Activated naive CD8-positive, alpha-beta T cell treated with anti-CD3 and anti-CD28 coated beads, Interleukin-2, amount 10 ng/mL, durations not matched to agents 7 days and 5 days (primary cell): Measurements from ENCODE around the gene ZNF518B. TPM values are rescaled to one million over a fixed set of nuclear protein-coding genes. Genes with fewer than 3 reads are reported as not detected.

Source experiments
- ATAC-seq: fragments of 150-1000 bp; cut with Tn5 transposase; one replicate; pipeline ENCODE4 v1.10.0; 2021; ENCODE audit warnings: low read depth, moderate library complexity
- POLR2A ChIA-PET: fragments of 350-600 bp; sonication (Branson Sonifier 250); formaldehyde crosslinking; loops from one replicate; lab custom pipeline; 2021; ENCODE audit warnings: antibody characterized with exemption; lab: Charles Lee
- DNase-seq: peaks from one replicate; pipeline ENCODE4 v3.0.0; 2021
- H3K27ac Mint-ChIP-seq: one replicate; pipeline ENCODE4 v1.8.0; 2022; ENCODE audit warnings: mild to moderate bottlenecking, mixed read lengths
- H3K27me3 Mint-ChIP-seq: one replicate; pipeline ENCODE4 v1.8.0; 2022; ENCODE audit warnings: mild to moderate bottlenecking, moderate library complexity, mixed read lengths
- H3K36me3 Mint-ChIP-seq: one replicate; pipeline ENCODE4 v1.8.0; 2021; ENCODE audit warnings: mild to moderate bottlenecking, mixed read lengths
- H3K4me1 Mint-ChIP-seq: one replicate; pipeline ENCODE4 v1.8.0; 2021; ENCODE audit warnings: mixed read lengths
- H3K4me3 Mint-ChIP-seq: one replicate; pipeline ENCODE4 v1.8.0; 2022; ENCODE audit warnings: mild to moderate bottlenecking, moderate library complexity, mixed read lengths
- H3K9me3 Mint-ChIP-seq: one replicate; pipeline ENCODE4 v1.8.0; 2021; ENCODE audit warnings: mixed read lengths
- total RNA-seq, 2 experiments: library from RNA; stranded (reverse); gene quantifications; one replicate each; pipeline ENCODE4 v1.2.3, GENCODE V29; 2021

The ZNF518B gene
- total RNA-seq, 2 experiments from 2014 or later = 26.3 to 35.5 TPM

DNA sequence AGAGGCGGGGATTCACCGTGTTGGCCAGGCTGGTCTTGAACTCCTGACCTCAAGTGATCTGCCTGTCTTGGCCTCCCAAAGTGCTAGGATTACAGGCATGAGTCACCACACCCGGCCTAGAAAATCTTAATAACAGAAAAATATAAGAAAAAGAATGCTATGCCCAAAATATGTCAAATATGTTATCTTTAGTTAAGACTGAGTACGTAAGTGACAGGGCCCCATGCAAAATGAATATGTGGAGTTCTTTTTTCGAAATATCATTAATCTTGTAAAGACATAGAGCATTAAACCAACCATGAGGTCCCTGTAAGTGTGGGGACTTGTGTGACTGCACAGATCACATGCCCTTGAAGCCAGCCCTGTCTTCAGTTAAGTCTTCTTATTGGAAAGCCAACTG is 8.9 kb upstream of the ZNF518B start:
- DNase-seq (no peak), ATAC-seq (no peak)
- H3K4me3 Mint-ChIP-seq = no peak overlapping the region
- H3K4me1 Mint-ChIP-seq = peaks cover 2% of the 10 kb centered on the region
- H3K36me3 Mint-ChIP-seq = peaks cover 1% of the 10 kb centered on the region
- no peak overlapping the region for H3K27ac Mint-ChIP-seq
- H3K9me3 Mint-ChIP-seq = peaks cover 3% of the 10 kb centered on the region
- POLR2A ChIA-PET = no interaction called here
- peaks cover 28% of the 10 kb centered on the region for H3K27me3 Mint-ChIP-seq

GRCh38 chr4:10462876-10463275 is 5.7 kb upstream of the ZNF518B start:
- H3K27me3 Mint-ChIP-seq = peaks cover 28% of the 10 kb centered on the region
- H3K36me3 Mint-ChIP-seq = peaks cover 4% of the 10 kb centered on the region
- no peak overlapping the region for H3K4me3 Mint-ChIP-seq
- peaks cover 3% of the 10 kb centered on the region for H3K9me3 Mint-ChIP-seq
- DNase-seq (no peak), ATAC-seq (no peak)
- POLR2A ChIA-PET = no interaction called here
- peaks cover 16% of the 10 kb centered on the region for H3K4me1 Mint-ChIP-seq
- no peak overlapping the region for H3K27ac Mint-ChIP-seq

- no peak for DNase-seq
- no peak overlapping the region for H3K27ac Mint-ChIP-seq
- ATAC-seq = no peak
- peaks cover 16% of the 10 kb centered on the region for H3K4me1 Mint-ChIP-seq
- H3K27me3 Mint-ChIP-seq = peaks cover 28% of the 10 kb centered on the region
- POLR2A ChIA-PET = interaction anchor here (1.5 to 1.8 kb wide), 2 partner anchors 46 to 345 kb away, joined by 11 to 13 read pairs; partner anchors contain the start of gene WDR1
- H3K9me3 Mint-ChIP-seq = peaks cover 3% of the 10 kb centered on the region
- peaks cover 4% of the 10 kb centered on the region for H3K36me3 Mint-ChIP-seq
- peak overlapping the region; percentile 79 for H3K4me3 Mint-ChIP-seq
Measured at GRCh38 chr4:10461850-10462400, 4.7 kb upstream of the ZNF518B start.

DNA sequence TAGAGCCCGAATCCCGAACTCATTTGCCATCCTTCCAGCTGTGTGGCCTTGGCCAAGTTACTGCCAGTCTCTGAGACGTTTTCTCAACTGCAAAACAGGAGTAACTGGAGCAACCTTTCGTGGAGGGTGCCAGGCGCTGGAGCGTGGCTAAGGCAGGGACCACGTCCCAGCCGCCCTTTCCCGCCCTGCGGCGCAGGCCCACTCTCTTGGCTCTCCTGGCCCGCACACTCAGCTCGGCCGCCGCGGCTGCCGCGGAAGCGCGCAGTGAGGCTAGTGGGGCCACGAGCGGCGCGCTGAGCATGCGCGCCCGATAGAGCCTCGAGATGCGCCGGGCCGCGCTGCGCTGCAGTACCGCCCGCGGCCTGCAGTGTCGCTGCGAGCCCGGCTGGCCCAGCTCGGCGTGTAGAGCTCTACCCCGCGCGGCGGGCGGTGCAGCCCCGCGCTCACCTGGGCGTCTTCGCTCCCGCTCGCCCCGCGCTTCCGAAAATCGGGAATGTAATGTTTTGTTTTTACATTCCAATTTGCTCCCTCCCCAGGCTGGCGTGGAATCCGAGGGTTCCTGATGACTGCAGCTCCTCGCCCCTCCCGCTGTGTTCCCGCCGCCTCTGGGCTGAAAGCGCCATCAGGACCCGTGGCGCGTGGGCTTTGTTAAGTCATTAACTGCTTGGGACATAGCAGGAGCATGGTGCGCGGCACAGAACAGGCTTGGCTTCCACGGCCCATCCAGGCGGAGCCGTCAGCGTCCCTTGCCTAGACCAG is 4.0 kb upstream of the ZNF518B start:
- ATAC-seq = peak; percentile 81
- POLR2A ChIA-PET = interaction anchor here (0.8 to 1.8 kb wide), 3 partner anchors 17 to 344 kb away, joined by 3 to 13 read pairs (median 11); partner anchors contain the start of gene WDR1
- DNase-seq = peak; percentile 94
- H3K4me1 Mint-ChIP-seq = peaks cover 17% of the 10 kb centered on the region
- H3K27ac Mint-ChIP-seq = no peak overlapping the region
- peaks cover 4% of the 10 kb centered on the region for H3K36me3 Mint-ChIP-seq
- peaks cover 3% of the 10 kb centered on the region for H3K9me3 Mint-ChIP-seq
- peaks cover 28% of the 10 kb centered on the region for H3K27me3 Mint-ChIP-seq
- peak overlapping the region; percentile 79 for H3K4me3 Mint-ChIP-seq

DNA sequence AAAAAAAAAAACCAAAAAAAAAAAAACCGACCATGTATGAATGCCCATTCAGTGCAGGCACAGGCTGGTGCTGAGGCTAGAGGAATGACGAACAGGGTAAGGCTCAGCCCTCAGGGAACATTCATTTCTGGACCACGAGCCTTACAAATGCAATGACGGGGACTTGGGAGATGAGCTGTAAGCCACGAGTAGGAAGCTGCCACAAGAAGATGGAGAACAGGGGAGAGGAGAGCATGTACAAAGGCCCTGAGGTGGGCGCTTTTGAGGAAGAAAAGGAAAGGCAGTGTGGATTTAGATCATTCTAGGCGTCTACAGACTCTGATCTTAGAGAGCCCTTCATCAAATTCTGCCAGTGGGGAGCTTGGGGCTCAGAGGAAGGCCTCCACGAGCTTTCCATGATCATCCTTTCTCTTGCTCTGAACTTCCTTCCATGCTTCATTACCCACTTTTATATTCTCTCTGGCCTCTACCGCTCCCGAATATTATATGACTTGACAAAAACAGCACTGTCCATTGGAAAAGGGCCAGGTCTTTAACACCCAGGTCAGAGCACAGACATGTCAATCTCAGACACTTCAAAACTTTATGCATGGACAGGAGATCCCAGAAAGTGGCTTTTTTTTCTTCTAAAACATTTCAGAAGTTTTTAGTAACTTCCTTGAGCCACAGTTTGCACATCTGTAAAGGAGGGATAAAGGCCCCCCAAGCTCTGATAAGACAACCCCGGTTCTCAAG is 3.3 kb upstream of the ZNF518B start:
- ATAC-seq (no peak), DNase-seq (no peak)
- H3K36me3 Mint-ChIP-seq = peaks cover 4% of the 10 kb centered on the region
- H3K4me1 Mint-ChIP-seq = peaks cover 20% of the 10 kb centered on the region
- peaks cover 3% of the 10 kb centered on the region for H3K9me3 Mint-ChIP-seq
- H3K27ac Mint-ChIP-seq = peak overlapping the region; percentile 52
- H3K27me3 Mint-ChIP-seq = peaks cover 27% of the 10 kb centered on the region
- POLR2A ChIA-PET = interaction anchor here (0.7 to 1.8 kb wide), 4 partner anchors 16 to 343 kb away, joined by 3 to 13 read pairs (median 8); partner anchors contain the start of gene WDR1
- H3K4me3 Mint-ChIP-seq = peak overlapping the region; percentile 79

DNA sequence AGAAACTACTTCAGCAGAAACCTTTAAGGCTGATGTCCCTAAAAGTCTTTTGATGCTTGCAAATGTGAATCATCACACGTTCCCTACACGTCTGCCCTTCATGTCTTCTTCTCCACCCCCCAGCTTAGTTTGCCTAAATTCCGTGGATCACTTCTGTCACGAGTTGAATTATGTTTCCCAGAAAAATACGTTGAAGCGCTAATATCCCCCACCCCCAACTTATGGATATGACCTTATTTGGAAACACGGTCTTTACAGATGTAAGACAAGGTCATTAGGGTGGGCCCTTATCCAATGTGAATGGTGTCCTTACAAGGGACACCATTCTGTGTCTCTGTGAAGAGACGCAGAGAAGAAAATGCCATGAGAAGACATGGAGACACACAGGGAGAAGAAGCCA is 2.1 kb upstream of the ZNF518B start:
- Mint-ChIP-seq H3K9me3 (peaks cover 3% of the 10 kb centered on the region), H3K4me3 (no peak overlapping the region), H3K27ac (no peak overlapping the region), H3K4me1 (peaks cover 23% of the 10 kb centered on the region), H3K36me3 (peaks cover 11% of the 10 kb centered on the region), H3K27me3 (peaks cover 27% of the 10 kb centered on the region)
- POLR2A ChIA-PET = no interaction called here
- ATAC-seq (no peak), DNase-seq (no peak)

DNA sequence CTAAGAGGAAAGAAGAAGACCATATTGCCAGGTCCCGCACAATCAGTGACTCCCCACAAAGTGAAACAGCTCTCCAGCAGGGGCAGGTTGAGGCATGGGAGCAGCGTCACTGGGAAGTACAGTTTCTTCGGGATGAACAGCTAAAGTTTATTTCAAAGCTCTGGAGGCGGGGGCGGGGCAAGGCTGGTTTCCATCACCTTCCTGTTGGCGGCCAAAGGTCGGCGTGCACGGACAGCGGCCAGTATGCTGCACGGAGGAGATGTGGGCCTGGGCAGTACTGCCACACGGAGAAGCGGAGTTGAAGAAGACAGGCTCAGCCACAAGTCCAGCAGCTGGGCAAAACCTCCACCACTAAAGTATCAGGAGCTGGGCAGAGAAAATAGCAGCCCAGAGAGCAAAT is 951 bp upstream of the ZNF518B start:
- POLR2A ChIA-PET = interaction anchor here (1.0 to 2.8 kb wide), 2 partner anchors 42 to 277 kb away, joined by 3 to 11 read pairs; no protein-coding TSS in a partner anchor
- Mint-ChIP-seq H3K4me1 (peaks cover 23% of the 10 kb centered on the region), H3K4me3 (no peak overlapping the region), H3K36me3 (peaks cover 19% of the 10 kb centered on the region), H3K9me3 (peaks cover 2% of the 10 kb centered on the region), H3K27me3 (peaks cover 19% of the 10 kb centered on the region), H3K27ac (no peak overlapping the region)
- ATAC-seq (no peak), DNase-seq (no peak)

- H3K4me1 Mint-ChIP-seq = peaks cover 22% of the 10 kb centered on the region
- peak overlapping the region; percentile 92 for H3K4me3 Mint-ChIP-seq
- DNase-seq = peak; percentile 75
- POLR2A ChIA-PET = interaction anchor here (1.2 to 2.8 kb wide), 8 partner anchors 11 to 361 kb away, joined by 3 to 11 read pairs (median 4); partner anchors contain the start of gene WDR1
- H3K36me3 Mint-ChIP-seq = peaks cover 32% of the 10 kb centered on the region
- H3K27me3 Mint-ChIP-seq = peaks cover 5% of the 10 kb centered on the region
- no peaks in the 10 kb centered on the region for H3K9me3 Mint-ChIP-seq
- ATAC-seq = peak; percentile 62
- H3K27ac Mint-ChIP-seq = peak overlapping the region; percentile 94
Measured at GRCh38 chr4:10456595-10457254, 501 bp downstream of the ZNF518B start.

- peaks cover 20% of the 10 kb centered on the region for H3K4me1 Mint-ChIP-seq
- H3K27me3 Mint-ChIP-seq = peaks cover 4% of the 10 kb centered on the region
- no peak for DNase-seq
- peak overlapping the region; percentile 92 for H3K4me3 Mint-ChIP-seq
- peaks cover 35% of the 10 kb centered on the region for H3K36me3 Mint-ChIP-seq
- POLR2A ChIA-PET = interaction anchor here (1.2 to 2.8 kb wide), 8 partner anchors 10 to 361 kb away, joined by 3 to 11 read pairs (median 4); partner anchors contain the start of gene WDR1
- H3K9me3 Mint-ChIP-seq = no peaks in the 10 kb centered on the region
- ATAC-seq = no peak
- H3K27ac Mint-ChIP-seq = peak overlapping the region; percentile 94
Measured at GRCh38 chr4:10456260-10456594, 999 bp downstream of the ZNF518B start.

GRCh38 chr4:10455133-10455532 is 2.1 kb downstream of the ZNF518B start:
- Mint-ChIP-seq H3K36me3 (peaks cover 42% of the 10 kb centered on the region), H3K4me1 (peaks cover 12% of the 10 kb centered on the region), H3K4me3 (no peak overlapping the region), H3K27ac (no peak overlapping the region), H3K9me3 (peaks cover 2% of the 10 kb centered on the region), H3K27me3 (peaks cover 4% of the 10 kb centered on the region)
- ATAC-seq (no peak), DNase-seq (no peak)
- POLR2A ChIA-PET = no interaction called here

GRCh38 chr4:10454726-10455125 is 2.5 kb downstream of the ZNF518B start:
- POLR2A ChIA-PET = no interaction called here
- Mint-ChIP-seq H3K27me3 (peaks cover 4% of the 10 kb centered on the region), H3K4me1 (peaks cover 10% of the 10 kb centered on the region), H3K9me3 (peaks cover 2% of the 10 kb centered on the region), H3K36me3 (peaks cover 46% of the 10 kb centered on the region), H3K4me3 (no peak overlapping the region), H3K27ac (no peak overlapping the region)
- no peak for DNase-seq
- no peak for ATAC-seq

DNA sequence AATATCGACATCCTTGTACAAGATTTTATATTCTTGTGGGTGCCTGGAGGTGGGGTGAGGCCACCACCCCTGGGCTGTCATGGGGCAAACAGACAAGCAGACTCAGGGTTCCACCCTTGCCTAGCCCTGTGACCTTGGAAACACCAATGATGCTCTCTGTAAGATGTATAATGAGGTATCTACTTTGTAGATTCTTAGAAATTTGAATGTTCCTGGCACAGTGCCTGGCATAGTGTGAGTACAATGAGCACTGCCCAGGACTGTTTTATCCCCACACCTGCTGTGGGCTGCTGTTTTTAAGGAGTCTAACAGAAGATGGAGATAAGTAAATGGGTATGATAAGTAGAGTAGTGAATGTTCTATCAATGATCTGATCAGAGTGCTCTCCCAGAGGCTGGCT is 3.1 kb downstream of the ZNF518B start:
- no peak overlapping the region for H3K27ac Mint-ChIP-seq

GRCh38 chr4:10448991-10449390 is 8.2 kb downstream of the ZNF518B start:
- H3K36me3 Mint-ChIP-seq = peaks cover 88% of the 10 kb centered on the region
- ATAC-seq (no peak), DNase-seq (no peak)
- H3K27ac Mint-ChIP-seq = no peak overlapping the region
- no peak overlapping the region for H3K4me3 Mint-ChIP-seq
- no peaks in the 10 kb centered on the region for H3K4me1 Mint-ChIP-seq
- peaks cover 38% of the 10 kb centered on the region for H3K9me3 Mint-ChIP-seq
- POLR2A ChIA-PET = no interaction called here
- H3K27me3 Mint-ChIP-seq = no peaks in the 10 kb centered on the region

More for the DNA sequence above, 3.1 kb downstream of the ZNF518B start:
- H3K4me3 Mint-ChIP-seq = no peak overlapping the region
- peaks cover 6% of the 10 kb centered on the region for H3K9me3 Mint-ChIP-seq
- POLR2A ChIA-PET = interaction anchor here (0.5 kb wide), 1 partner anchor 62 kb away, joined by 3 read pairs; no protein-coding TSS in a partner anchor
- peaks cover 8% of the 10 kb centered on the region for H3K4me1 Mint-ChIP-seq
- peaks cover 4% of the 10 kb centered on the region for H3K27me3 Mint-ChIP-seq
- ATAC-seq (no peak), DNase-seq (no peak)
- peaks cover 51% of the 10 kb centered on the region for H3K36me3 Mint-ChIP-seq
